H9 (cell line): ENCODE data around the gene RAB25. TPM values are rescaled to one million over a fixed set of nuclear protein-coding genes. Genes with fewer than 3 reads are reported as not detected.

ENCODE experiments used
- DNase-seq: peaks from one replicate; pipeline ENCODE4 v3.0.0-alpha.2; 2017
- H2AFZ ChIP-seq: one replicate; pipeline ENCODE4 v1.6.1; 2013; ENCODE audit warnings: mild to moderate bottlenecking, low read length, control low read depth, moderate library complexity
- H2AK5ac ChIP-seq: 2 replicates; pipeline ENCODE4 v1.6.1; 2013; ENCODE audit warnings: low read length, control low read depth, mixed read lengths; ENCODE audit not compliant: insufficient read length
- H2BK120ac ChIP-seq: one replicate; pipeline ENCODE4 v1.6.1; 2013; ENCODE audit warnings: low read depth, mild to moderate bottlenecking, low read length, control low read depth, inconsistent platforms; ENCODE audit not compliant: poor library complexity, severe bottlenecking
- H2BK12ac ChIP-seq: 2 replicates; pipeline ENCODE4 v1.6.1; 2013; ENCODE audit warnings: low read length, control low read depth, mixed read lengths, low read depth; ENCODE audit not compliant: insufficient read length
- H2BK15ac ChIP-seq: 2 replicates; pipeline ENCODE4 v1.6.1; 2013; ENCODE audit warnings: low read depth, low read length, control low read depth
- H2BK20ac ChIP-seq: one replicate; pipeline ENCODE4 v1.6.1; 2013; ENCODE audit warnings: low read depth, mild to moderate bottlenecking, low read length, control low read depth, inconsistent platforms; ENCODE audit not compliant: poor library complexity, severe bottlenecking
- H2BK5ac ChIP-seq: 2 replicates; pipeline ENCODE4 v1.6.1; 2013; ENCODE audit warnings: low read length, control low read depth, mixed read lengths; ENCODE audit not compliant: insufficient read length
- H3K14ac ChIP-seq: 2 replicates; pipeline ENCODE4 v1.6.1; 2013; ENCODE audit warnings: low read length, control low read depth; ENCODE audit not compliant: insufficient read depth
- H3K18ac ChIP-seq: 2 replicates; pipeline ENCODE4 v1.6.1; 2013; ENCODE audit warnings: low read depth, mild to moderate bottlenecking, mixed read lengths, low read length, control low read depth; ENCODE audit not compliant: insufficient read length
- H3K23ac ChIP-seq: 2 replicates; pipeline ENCODE4 v1.6.1; 2013; ENCODE audit warnings: low read length, control low read depth, mixed read lengths, low read depth; ENCODE audit not compliant: insufficient read length
- H3K23me2 ChIP-seq: 2 replicates; pipeline ENCODE4 v1.6.1; 2013; ENCODE audit warnings: low read depth, mild to moderate bottlenecking, mixed read lengths, low read length, control low read depth; ENCODE audit not compliant: insufficient read length, poor library complexity, severe bottlenecking
- H3K27ac ChIP-seq: 2 replicates; pipeline ENCODE4 v1.5.1; 2013; ENCODE audit warnings: low read length, control low read depth, mixed read lengths, low read depth; ENCODE audit not compliant: insufficient read length
- H3K27me3 ChIP-seq: 2 replicates; pipeline ENCODE4 v1.6.1; 2013; ENCODE audit warnings: low read length, control low read depth, inconsistent platforms; ENCODE audit not compliant: insufficient read depth
- H3K4ac ChIP-seq: 2 replicates; pipeline ENCODE4 v1.6.1; 2013; ENCODE audit warnings: low read depth, mild to moderate bottlenecking, control low read depth, inconsistent platforms, low read length, moderate library complexity
- H3K4me1 ChIP-seq: 2 replicates; pipeline ENCODE4 v1.6.1; 2013; ENCODE audit warnings: low read length, control low read depth, inconsistent platforms; ENCODE audit not compliant: insufficient read depth
- H3K4me2 ChIP-seq: 2 replicates; pipeline ENCODE4 v1.6.1; 2013; ENCODE audit warnings: low read length, control low read depth, mixed read lengths; ENCODE audit not compliant: insufficient read length, insufficient read depth
- H3K56ac ChIP-seq: 2 replicates; pipeline ENCODE4 v1.6.1; 2013; ENCODE audit warnings: low read depth, mild to moderate bottlenecking, mixed read lengths, low read length, control low read depth; ENCODE audit not compliant: insufficient read length
- H3K79me1 ChIP-seq: 2 replicates; pipeline ENCODE4 v1.6.1; 2013; ENCODE audit warnings: low read depth, mild to moderate bottlenecking, moderate library complexity, low read length, control low read depth, inconsistent platforms; ENCODE audit not compliant: insufficient read depth, poor library complexity, severe bottlenecking
- H3K79me2 ChIP-seq: 2 replicates; pipeline ENCODE4 v1.6.1; 2013; ENCODE audit warnings: low read length, control low read depth, inconsistent platforms; ENCODE audit not compliant: insufficient read depth
- H3K9ac ChIP-seq: 2 replicates; pipeline ENCODE4 v1.6.1; 2013; ENCODE audit warnings: low read length, control low read depth, mixed read lengths; ENCODE audit not compliant: insufficient read length; ENCODE audit errors: extremely low read depth
- H3K9me3 ChIP-seq: one replicate; pipeline ENCODE4 v1.6.1; 2013; ENCODE audit warnings: low read depth, low read length, inconsistent platforms; ENCODE audit not compliant: control insufficient read depth
- H3T11ph ChIP-seq: one replicate; pipeline ENCODE4 v1.6.1; 2013; ENCODE audit warnings: mild to moderate bottlenecking, low read length, control low read depth, inconsistent platforms
- H4K20me1 ChIP-seq: one replicate; pipeline ENCODE4 v1.6.1; 2013; ENCODE audit not compliant: control insufficient read depth, insufficient read length, insufficient read depth
- H4K5ac ChIP-seq: 2 replicates; pipeline ENCODE4 v1.6.1; 2013; ENCODE audit warnings: low read depth, mild to moderate bottlenecking, mixed read lengths, low read length, control low read depth; ENCODE audit not compliant: insufficient read length
- H4K8ac ChIP-seq: replicated peaks from 2 replicates; pipeline ENCODE4 v1.6.1; 2013; ENCODE audit warnings: low read length, control low read depth, mixed read lengths, low read depth; ENCODE audit not compliant: insufficient read length
- H4K91ac ChIP-seq: 2 replicates; pipeline ENCODE4 v1.6.1; 2013; ENCODE audit warnings: low read depth, mild to moderate bottlenecking, moderate library complexity, mixed read lengths, low read length, control low read depth; ENCODE audit not compliant: insufficient read length
- H3K27ac Mint-ChIP-seq, 3 experiments: 2 replicates in 2 of 3; 3 replicates in 1 of 3; pipeline ENCODE4 v1.8.0; 2020 to 2021; ENCODE audit warnings: mixed read lengths in 3 of 3, mild to moderate bottlenecking in 1 of 3, moderate library complexity in 1 of 3
- H3K27me3 Mint-ChIP-seq: 2 replicates; pipeline ENCODE4 v1.8.0; 2021; ENCODE audit warnings: low read depth, mild to moderate bottlenecking, moderate library complexity, mixed read lengths
- H3K36me3 Mint-ChIP-seq, 3 experiments: 2 replicates in 2 of 3; 3 replicates in 1 of 3; pipeline ENCODE4 v1.8.0; 2020 to 2021; ENCODE audit warnings: low read depth in 3 of 3, mixed read lengths in 3 of 3; ENCODE audit not compliant: insufficient read depth in 1 of 3
- H3K4me1 Mint-ChIP-seq, 2 experiments: 2 replicates each; pipeline ENCODE4 v1.8.0; 2020; ENCODE audit warnings: mixed read lengths in 2 of 2
- H3K4me3 Mint-ChIP-seq, 2 experiments: 2 replicates in 1 of 2; 3 replicates in 1 of 2; pipeline ENCODE4 v1.8.0; 2020 to 2021; ENCODE audit warnings: mild to moderate bottlenecking in 2 of 2, mixed read lengths in 2 of 2, moderate library complexity in 1 of 2
- H3K9me3 Mint-ChIP-seq, 2 experiments: 2 replicates in 1 of 2; 3 replicates in 1 of 2; pipeline ENCODE4 v1.8.0; 2020; ENCODE audit warnings: mild to moderate bottlenecking in 2 of 2, mixed read lengths in 2 of 2, moderate library complexity in 1 of 2
- WGBS: extraction: QIAGEN DNeasy Blood & Tissue Kit; methylation state at CpG from one replicate; pipeline ENCODE4 v1.1.7; 2013; ENCODE audit warnings: missing lambda C conversion rate, low lambda C conversion rate, mixed read lengths; ENCODE audit not compliant: insufficient read length; ENCODE audit errors: extremely low coverage; 5-methylcytosine and 5-hydroxymethylcytosine counted together
- total RNA-seq: library from RNA; stranded (reverse); gene quantifications from 2 replicates; pipeline ENCODE4 v1.2.1, GENCODE V29; 2021
- TF ChIP-seq, protein P1 (sequence below): fragments of 200-600 bp; sonication (generic); conservative IDR thresholded peaks from 3 replicates; pipeline ENCODE4 v1.8.0; 2021; ENCODE audit warnings: antibody characterized with exemption, mild to moderate bottlenecking

The RAB25 gene
- total RNA-seq, 1 experiment from 2014 or later: 43.1 TPM

GRCh38 chr1:156080241-156080862 is 19.4 kb downstream of the RAB25 start:
- Histone ChIP-seq H3K4me1 (peaks cover 23% of the 10 kb centered on the region), H3K18ac (no peak overlapping the region), H3K9ac (peak overlapping the region; percentile 5), H3K4me2 (peak overlapping the region; percentile 61), H3T11ph (no peak overlapping the region), H3K9me3 (no peaks in the 10 kb centered on the region), H3K79me1 (no peaks in the 10 kb centered on the region), H3K27me3 (no peaks in the 10 kb centered on the region), H2BK20ac (no peak overlapping the region), H2BK5ac (no peak overlapping the region), H3K27ac (no peak overlapping the region), H3K4ac (no peak overlapping the region), H4K91ac (no peak overlapping the region), H4K5ac (no peak overlapping the region), H3K23ac (no peak overlapping the region), H3K23me2 (peaks cover 18% of the 10 kb centered on the region), H2BK12ac (no peak overlapping the region), H3K14ac (no peak overlapping the region), H3K56ac (no peak overlapping the region), H2AK5ac (no peak overlapping the region), H4K20me1 (no peaks in the 10 kb centered on the region), H3K79me2 (peaks cover 23% of the 10 kb centered on the region; the same call in 1 of the 2 replicates), H2BK120ac (no peak overlapping the region), H2AFZ (no peak overlapping the region), H2BK15ac (no peak overlapping the region), H4K8ac (no peak overlapping the region)
- no CpG with 5 or more reads among the region's 8 CpGs for WGBS
- DNase-seq: peak; percentile 32
- H3K27ac Mint-ChIP-seq: peak overlapping the region in 2 of 3 experiments; percentile 90 to 97; a peak in 3 of 7 replicates
- peaks cover 62 to 68% of the 10 kb centered on the region in 2 experiments for H3K4me1 Mint-ChIP-seq
- peak overlapping the region; percentile 88 to 97 for H3K4me3 Mint-ChIP-seq
- TF ChIP-seq, protein P1, sequence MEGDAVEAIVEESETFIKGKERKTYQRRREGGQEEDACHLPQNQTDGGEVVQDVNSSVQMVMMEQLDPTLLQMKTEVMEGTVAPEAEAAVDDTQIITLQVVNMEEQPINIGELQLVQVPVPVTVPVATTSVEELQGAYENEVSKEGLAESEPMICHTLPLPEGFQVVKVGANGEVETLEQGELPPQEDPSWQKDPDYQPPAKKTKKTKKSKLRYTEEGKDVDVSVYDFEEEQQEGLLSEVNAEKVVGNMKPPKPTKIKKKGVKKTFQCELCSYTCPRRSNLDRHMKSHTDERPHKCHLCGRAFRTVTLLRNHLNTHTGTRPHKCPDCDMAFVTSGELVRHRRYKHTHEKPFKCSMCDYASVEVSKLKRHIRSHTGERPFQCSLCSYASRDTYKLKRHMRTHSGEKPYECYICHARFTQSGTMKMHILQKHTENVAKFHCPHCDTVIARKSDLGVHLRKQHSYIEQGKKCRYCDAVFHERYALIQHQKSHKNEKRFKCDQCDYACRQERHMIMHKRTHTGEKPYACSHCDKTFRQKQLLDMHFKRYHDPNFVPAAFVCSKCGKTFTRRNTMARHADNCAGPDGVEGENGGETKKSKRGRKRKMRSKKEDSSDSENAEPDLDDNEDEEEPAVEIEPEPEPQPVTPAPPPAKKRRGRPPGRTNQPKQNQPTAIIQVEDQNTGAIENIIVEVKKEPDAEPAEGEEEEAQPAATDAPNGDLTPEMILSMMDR: no peak
- no peaks in the 10 kb centered on the region; a peak in 1 of 5 replicates for H3K9me3 Mint-ChIP-seq
- peaks cover 18 to 49% (median 43%) of the 10 kb centered on the region in 3 experiments; a peak in 6 of 7 replicates for H3K36me3 Mint-ChIP-seq
- H3K27me3 Mint-ChIP-seq: no peaks in the 10 kb centered on the region
